Inferior parietal cortex (tissue), 1 donor: ENCODE measurements around the gene CELSR3.

ENCODE experiments used
- DNase-seq: peaks from one replicate; pipeline ENCODE4 v3.0.0-alpha.2; 2016; ENCODE audit errors: extremely low spot score

The CELSR3 gene, protein sequence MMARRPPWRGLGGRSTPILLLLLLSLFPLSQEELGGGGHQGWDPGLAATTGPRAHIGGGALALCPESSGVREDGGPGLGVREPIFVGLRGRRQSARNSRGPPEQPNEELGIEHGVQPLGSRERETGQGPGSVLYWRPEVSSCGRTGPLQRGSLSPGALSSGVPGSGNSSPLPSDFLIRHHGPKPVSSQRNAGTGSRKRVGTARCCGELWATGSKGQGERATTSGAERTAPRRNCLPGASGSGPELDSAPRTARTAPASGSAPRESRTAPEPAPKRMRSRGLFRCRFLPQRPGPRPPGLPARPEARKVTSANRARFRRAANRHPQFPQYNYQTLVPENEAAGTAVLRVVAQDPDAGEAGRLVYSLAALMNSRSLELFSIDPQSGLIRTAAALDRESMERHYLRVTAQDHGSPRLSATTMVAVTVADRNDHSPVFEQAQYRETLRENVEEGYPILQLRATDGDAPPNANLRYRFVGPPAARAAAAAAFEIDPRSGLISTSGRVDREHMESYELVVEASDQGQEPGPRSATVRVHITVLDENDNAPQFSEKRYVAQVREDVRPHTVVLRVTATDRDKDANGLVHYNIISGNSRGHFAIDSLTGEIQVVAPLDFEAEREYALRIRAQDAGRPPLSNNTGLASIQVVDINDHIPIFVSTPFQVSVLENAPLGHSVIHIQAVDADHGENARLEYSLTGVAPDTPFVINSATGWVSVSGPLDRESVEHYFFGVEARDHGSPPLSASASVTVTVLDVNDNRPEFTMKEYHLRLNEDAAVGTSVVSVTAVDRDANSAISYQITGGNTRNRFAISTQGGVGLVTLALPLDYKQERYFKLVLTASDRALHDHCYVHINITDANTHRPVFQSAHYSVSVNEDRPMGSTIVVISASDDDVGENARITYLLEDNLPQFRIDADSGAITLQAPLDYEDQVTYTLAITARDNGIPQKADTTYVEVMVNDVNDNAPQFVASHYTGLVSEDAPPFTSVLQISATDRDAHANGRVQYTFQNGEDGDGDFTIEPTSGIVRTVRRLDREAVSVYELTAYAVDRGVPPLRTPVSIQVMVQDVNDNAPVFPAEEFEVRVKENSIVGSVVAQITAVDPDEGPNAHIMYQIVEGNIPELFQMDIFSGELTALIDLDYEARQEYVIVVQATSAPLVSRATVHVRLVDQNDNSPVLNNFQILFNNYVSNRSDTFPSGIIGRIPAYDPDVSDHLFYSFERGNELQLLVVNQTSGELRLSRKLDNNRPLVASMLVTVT (N-terminal part only)

GRCh38 chr3:48662753-48663488 is at the start of gene CELSR3:
Gene CELSR3, minus strand, starts transcription at chr3:48662886. Its CDS starts 252 bp downstream, at chr3:48662634.
- DNase-seq: peak; percentile 88

DNA sequence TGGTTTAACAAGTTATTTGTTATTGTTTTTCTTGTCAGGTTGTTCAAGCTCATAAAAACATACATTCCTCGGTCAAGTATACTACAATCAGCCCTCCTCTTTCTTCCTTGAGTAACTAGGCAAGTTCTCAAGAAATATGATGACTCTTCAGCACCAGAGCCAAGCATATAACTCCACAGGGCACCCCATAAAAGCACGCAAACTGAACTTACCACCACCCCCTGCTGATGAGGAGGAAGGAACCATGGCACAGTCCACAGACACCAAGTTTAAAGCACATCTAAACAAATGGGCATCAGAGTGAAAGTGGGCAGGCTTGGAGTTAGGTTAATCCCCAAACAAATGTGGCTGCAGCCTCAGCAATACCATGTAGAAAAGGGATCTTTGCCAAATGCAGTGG is 49.0 kb upstream of the CELSR3 start:
- no peak for DNase-seq

GRCh38 chr3:48709051-48709461 is 46.4 kb upstream of the CELSR3 start:
- DNase-seq: no peak

GRCh38 chr3:48708481-48708889 is 45.8 kb upstream of the CELSR3 start:
- DNase-seq: no peak

DNA sequence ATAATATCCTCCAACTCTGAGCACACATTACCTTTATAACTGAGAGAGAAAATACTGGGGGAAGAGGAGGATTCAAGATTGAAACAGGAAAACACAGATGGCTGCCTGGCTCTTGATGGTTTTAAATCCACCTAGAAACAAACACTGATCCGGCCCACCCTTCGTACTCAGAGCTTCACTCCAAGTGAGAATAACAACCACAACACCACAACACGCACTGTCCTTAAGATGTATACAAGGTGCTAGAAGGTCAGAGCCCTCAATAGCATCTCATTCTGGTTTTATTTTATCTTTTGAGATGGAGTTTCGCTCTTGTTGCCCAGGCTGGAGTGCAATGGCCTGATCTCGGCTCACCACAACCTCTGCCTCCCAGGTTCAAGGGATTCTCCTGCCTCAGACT is 44.5 kb upstream of the CELSR3 start:
- no peak for DNase-seq

GRCh38 chr3:48702320-48702920 is 39.7 kb upstream of the CELSR3 start:
- DNase-seq: no peak

DNA sequence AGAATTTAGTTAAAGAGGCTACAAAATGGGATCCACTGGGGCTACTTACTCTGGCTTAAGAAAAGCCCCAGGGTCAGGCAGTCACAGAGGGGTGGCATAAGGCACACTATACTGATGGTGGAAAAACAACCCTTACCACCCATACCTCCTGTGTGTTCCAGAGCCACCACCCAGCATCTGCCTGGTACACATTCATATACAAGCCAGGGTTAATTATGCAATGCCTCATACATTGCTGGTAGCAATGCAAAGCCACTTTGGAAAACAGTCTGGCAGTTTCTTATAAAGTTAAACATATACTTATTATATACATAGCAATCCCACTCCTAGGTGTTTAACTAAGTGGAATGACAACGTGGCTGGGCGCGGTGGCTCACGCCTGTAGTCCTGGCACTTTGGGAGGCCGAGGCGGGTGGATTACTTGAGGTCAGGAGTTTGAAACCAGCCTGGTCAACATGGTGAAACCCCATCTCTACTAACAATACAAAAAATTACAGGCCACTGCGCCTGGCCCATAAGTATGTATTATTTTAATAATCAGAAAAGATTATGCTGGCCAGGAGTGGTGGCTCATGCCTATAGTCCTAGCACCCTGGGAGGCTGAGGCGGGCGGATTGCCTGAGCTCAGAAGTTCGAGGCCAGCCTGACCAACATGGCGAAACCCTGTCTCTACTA is 38.2 kb upstream of the CELSR3 start:
- no peak for DNase-seq

- DNase-seq: no peak
Observed at GRCh38 chr3:48698891-48699290, 36.2 kb upstream of the CELSR3 start.

- no peak for DNase-seq
Observed at GRCh38 chr3:48697952-48698351, 35.3 kb upstream of the CELSR3 start.

DNA sequence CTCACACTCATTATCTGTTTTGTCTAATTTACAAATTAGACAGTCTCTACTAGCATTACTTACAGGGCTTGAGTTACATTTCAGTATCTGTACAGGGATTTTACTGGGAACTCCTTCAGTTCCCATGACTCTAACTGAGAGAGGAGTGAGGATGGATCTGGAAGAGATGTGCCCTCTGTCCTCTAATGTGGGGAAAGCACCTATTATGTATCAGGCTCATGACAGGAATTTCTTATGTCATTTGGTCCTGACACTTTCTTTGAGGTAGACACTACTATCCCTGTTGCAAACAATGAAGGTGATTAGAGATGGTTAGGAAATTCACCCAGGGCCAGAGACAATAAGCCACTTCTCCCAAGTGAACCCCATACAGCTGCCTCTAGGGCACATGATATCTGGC is 33.9 kb upstream of the CELSR3 start:
- no peak for DNase-seq

DNA sequence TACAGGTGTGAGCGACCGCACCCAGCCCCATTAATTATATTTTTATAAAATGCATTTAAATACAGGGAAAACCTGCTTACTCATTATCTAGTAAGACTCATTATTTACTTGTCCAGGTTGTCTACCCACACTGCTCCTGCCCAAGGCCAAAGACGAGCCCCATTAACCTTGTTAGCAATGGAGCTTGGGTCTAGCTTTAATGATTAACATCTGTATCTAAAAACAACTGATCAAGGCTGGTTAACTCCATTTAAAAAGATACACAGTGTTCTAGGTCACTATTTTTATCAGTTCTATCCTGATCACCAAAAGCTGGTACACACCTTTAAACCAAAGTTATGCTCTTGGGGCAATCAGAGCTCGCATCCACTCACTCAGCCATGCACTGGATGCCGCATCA is 33.5 kb upstream of the CELSR3 start:
- no peak for DNase-seq

GRCh38 chr3:48695393-48695753 is 32.7 kb upstream of the CELSR3 start:
- peak; percentile 29 for DNase-seq

- DNase-seq: peak; percentile 77
Observed at GRCh38 chr3:48694610-48695392, 32.1 kb upstream of the CELSR3 start.

- DNase-seq: no peak
Observed at GRCh38 chr3:48693826-48694225, 31.1 kb upstream of the CELSR3 start.

DNA sequence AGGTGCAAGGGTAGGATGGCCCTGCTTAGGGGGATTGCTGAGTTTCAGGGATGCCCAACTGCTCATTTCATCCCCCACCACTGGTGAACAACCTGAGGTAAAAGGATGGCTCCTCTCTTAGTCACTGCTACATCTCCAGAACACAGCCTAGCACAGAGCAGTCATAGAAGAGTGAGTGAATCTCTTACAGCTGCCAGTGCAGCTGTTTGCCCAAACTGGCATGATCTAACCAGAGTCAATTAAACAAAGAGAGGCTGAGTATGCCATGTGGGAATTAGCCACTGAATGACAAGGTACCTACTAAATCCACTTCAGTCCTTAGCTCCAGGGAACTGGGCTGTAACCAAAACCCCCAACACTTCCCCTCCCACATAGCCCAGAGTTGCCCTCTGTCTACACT is 29.9 kb upstream of the CELSR3 start:
- DNase-seq: peak; percentile 40

DNA sequence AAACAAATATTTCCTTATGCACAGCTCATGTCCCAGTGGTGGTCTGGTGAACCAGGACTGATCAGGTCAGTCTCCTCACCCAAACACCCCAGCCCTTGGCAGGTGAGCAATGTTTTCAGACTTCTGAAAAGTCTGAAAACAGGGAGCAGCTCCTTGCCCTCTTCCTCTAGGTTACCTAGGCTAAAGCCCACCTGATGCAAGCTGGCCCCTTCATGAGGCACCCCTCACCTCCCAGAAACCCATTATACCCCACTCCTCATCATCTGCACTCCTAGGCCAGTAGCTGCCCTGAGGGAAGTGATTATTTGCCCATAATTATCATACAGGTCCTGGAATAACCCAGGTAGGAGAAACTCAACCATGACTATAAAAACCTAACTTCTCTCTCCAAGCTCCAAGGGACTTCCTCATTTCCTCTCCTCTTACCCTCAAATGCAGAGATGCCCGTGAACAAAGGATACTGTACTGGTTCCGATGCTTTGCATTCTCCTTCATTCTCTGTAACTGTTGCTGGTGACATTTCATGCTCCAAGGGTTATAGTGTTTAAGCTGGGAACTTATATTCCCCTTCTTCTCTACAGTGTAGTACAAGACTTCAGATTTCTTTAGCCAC is 28.3 kb upstream of the CELSR3 start:
- no peak for DNase-seq

DNA sequence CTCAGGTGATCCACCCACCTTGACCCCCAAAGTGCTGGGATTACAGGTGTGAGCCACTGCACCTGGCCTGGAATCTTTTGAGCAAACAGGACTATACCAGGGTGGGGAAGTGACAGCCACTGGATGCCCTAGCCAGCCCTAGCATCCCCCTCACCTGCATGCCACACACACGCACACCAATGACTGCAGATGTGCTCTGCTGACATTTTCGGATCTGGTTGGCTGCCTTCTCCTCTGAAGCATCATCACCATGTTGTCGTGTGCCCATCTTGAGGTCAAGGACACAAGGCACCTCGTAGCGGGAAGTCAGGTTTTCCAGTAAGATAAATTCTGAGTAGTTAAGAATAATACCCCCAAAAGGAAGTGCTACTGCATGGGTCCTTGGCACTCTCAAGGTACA is 26.7 kb upstream of the CELSR3 start:
- no peak for DNase-seq

DNA sequence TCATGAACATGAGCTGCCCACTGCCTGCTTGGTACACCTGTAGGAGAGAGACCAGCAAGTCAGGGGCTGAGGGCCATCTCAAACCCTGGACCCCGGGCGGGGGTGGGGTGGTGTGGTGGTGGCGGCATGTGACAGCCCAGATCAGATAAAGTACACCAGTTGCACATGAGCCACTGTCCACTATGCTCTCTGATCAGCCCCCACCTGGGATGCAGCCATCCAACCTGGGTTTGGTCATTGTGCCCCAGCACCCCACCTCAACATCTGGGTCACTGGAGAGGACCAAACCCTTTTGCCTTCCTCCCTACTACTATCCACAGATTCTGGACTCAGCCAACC is 26.0 kb upstream of the CELSR3 start:
- DNase-seq: no peak

GRCh38 chr3:48688032-48688736 is 25.5 kb upstream of the CELSR3 start:
- DNase-seq: no peak
